Measurements from ENCODE around the gene ATP11A. TPM values are rescaled to one million over a fixed set of nuclear protein-coding genes. Genes with fewer than 3 reads are reported as not detected.

The ATP11A gene
- total and polyA plus RNA-seq, 11 donors: 20.5 to 146 (median 91.2) TPM

DNA sequence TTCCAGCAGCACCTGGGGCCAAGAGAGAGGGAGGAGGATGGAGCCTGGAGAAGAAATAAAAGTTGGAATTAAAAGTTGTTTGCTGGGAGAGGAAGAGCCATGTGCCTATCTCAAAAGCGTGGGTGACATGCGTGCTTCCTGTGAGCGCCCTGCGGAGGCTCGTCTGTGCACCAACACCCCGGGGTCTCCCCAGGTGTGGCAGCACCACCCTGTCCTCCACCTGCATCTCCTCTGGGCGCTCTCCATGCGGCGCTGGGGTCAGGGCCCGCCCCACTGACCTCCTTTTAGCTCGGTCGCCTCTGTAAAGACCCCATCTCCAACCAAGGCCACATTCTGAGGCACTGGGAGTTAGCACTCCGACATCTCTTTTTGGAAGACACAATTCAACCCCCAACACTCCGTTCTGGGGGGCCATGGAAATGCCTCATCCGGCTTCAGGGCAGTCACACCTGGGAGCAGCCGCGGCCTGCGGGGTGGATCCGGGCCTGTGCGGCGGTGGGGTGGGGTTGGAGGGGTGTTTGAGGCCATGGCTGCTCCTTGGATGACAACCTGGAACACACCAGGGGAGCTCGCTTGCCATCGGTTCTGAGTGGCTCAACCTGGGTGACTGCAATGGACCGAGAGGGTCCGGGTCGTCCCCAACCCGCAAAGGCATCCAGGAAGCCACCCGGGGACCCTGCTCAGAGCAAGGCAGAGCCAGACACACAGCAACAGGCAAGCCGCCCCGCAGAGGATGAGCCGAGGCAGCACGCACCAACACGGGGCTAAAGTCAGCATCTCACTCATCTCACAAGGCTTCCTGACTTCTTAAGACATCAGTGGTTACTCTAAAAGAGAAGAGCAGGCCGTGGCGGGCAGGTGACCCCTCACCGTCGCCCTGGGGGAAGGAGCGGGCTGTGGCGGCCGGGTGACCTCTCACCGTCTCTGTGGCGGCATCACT lies 199.8 kb downstream of the ATP11A start:
- Histone ChIP-seq H3K4me3 (no peak overlapping the region), H3K27ac (no peak overlapping the region), H3K9me3 (no peaks in the 10 kb centered on the region), H3K27me3 (peaks cover 0 to 19% (median 11%) of the 10 kb centered on the region in 9 donors), H3K36me3 (peaks cover 0 to 7% (median 0%) of the 10 kb centered on the region in 9 donors), H3K4me1 (peaks cover 4 to 33% (median 22%) of the 10 kb centered on the region in 12 donors)
- intact Hi-C loops (cut with DNase I): no loop called here
- DNase-seq (peak in 2 of 5 donors; percentile 22 to 51), ATAC-seq (no peak)
- 92 to 93% (median 92%) methylated on average over 27 to 42 of the region's 42 CpGs for WGBS, 4 donors
- TF ChIP-seq POLR2A (IDR thresholded peaks at IDR 0.05): no peak
- TF ChIP-seq, protein P1, sequence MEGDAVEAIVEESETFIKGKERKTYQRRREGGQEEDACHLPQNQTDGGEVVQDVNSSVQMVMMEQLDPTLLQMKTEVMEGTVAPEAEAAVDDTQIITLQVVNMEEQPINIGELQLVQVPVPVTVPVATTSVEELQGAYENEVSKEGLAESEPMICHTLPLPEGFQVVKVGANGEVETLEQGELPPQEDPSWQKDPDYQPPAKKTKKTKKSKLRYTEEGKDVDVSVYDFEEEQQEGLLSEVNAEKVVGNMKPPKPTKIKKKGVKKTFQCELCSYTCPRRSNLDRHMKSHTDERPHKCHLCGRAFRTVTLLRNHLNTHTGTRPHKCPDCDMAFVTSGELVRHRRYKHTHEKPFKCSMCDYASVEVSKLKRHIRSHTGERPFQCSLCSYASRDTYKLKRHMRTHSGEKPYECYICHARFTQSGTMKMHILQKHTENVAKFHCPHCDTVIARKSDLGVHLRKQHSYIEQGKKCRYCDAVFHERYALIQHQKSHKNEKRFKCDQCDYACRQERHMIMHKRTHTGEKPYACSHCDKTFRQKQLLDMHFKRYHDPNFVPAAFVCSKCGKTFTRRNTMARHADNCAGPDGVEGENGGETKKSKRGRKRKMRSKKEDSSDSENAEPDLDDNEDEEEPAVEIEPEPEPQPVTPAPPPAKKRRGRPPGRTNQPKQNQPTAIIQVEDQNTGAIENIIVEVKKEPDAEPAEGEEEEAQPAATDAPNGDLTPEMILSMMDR (IDR thresholded peaks at IDR 0.05): no peak

DNA sequence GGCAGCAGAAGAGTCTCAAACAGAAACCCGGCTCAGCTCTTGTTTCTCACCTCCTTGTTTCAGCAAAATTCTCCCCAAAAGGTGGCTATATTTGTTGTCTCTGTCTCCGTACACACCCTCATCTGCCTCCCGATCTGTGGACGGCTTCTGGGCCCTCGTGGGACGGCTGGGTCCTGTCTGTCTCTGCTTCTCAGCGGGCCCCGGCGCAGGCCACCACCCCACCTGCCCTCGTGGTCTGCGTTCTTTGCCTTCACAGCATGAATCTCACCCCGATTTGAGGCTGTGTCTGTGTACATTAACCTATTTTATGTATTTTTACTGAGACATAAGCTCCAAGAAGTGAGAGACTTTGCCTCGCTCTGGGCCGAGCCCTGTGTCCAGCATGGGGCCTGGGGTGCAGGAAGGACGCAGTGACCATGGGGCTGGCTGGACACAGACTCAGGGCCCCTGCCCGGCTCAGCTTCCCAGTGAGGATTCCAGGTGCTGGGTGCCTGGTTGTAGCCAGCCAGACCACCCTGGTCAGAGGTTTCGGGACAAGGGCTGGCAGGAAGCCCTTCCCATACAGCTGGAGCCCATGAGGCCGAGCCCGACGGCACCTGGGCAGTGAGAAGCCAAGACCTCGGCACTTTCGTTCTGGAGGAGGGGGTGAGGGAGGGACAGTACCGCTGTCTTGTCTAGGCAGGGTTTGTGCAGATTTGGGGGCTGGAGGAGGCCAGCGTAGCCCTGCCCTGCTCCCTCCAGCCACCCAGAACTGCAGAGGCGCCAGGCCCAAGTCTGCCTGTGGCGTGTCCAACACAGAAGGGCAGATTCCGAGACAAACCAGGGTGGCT lies 200.7 kb downstream of the ATP11A start:
- ATAC-seq (no peak), DNase-seq (peak in 2 of 5 donors; percentile 15 to 59)
- WGBS, 4 donors: 93 to 94% (median 93%) methylated on average over 24 to 27 of the region's 27 CpGs
- no peaks in the 10 kb centered on the region for H3K9me3 ChIP-seq
- H3K4me1 ChIP-seq: peaks cover 4 to 41% (median 28%) of the 10 kb centered on the region in 12 donors
- no peak overlapping the region for H3K4me3 ChIP-seq
- no peak for TF ChIP-seq POLR2A (IDR thresholded peaks at IDR 0.05)
- TF ChIP-seq, protein P1 (IDR thresholded peaks at IDR 0.05): no peak
- intact Hi-C loops (cut with DNase I): no loop called here
- peaks cover 0 to 28% (median 20%) of the 10 kb centered on the region in 9 donors for H3K27me3 ChIP-seq
- H3K27ac ChIP-seq: no peak overlapping the region
- no peaks in the 10 kb centered on the region for H3K36me3 ChIP-seq

DNA sequence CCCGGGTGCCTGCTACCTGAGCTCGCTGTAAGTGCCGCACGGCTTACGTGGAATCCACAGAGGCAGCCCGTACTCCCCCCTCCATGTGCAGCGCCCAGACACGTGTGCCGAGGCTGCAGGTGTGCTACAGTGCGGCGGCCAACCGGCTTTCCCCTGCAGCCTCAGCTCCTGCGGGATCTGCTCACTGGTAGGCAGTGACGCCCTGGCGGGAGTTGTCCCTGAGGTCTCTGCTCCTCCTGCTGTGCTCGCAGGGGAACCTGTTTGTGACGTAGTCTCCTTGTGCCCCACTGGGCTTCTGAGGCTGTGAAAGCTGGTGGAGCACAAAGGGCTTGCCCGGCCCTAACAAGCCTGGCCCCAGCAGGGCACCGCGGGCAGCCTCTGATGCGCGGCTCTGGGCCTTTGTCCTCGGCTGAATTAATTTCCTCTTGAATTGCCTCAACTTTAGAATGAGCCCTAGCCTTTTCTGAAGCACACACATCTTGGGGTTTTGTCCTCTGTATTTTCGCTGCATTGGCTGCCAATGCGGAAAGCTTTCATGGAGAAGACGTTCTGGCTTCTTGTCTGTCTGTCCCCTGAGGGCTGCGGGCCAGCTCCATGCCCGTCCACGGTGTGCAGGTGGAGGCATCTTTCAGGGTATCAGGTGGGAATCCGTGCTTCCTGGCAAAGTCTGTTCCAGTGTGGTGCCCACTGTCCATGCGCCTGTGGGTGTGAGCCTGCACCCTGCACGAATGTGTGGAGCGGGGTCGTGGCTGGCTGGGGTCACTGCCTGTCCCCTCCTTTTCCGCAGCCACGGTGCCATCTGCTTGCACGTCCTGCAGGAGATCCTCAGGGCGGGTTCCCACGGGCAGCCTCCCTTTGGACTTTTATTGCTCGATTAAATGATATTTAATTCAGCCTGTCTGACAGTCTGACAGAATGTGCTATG lies 201.9 kb downstream of the ATP11A start:
- no peak for ATAC-seq
- no peak overlapping the region for H3K4me3 ChIP-seq
- no peaks in the 10 kb centered on the region for H3K9me3 ChIP-seq
- no peaks in the 10 kb centered on the region for H3K36me3 ChIP-seq
- intact Hi-C loops (cut with DNase I): no loop called here
- H3K27ac ChIP-seq: no peak overlapping the region
- WGBS, 4 donors: 75 to 79% (median 78%) methylated on average over 29 to 40 of the region's 40 CpGs
- TF ChIP-seq POLR2A (IDR thresholded peaks at IDR 0.05): no peak
- TF ChIP-seq, protein P1 (IDR thresholded peaks at IDR 0.05): no peak
- peak in 2 of 5 donors; percentile 25 to 45 for DNase-seq
- H3K4me1 ChIP-seq: peaks cover 4 to 31% (median 20%) of the 10 kb centered on the region in 12 donors
- H3K27me3 ChIP-seq: peaks cover 0 to 33% (median 20%) of the 10 kb centered on the region in 9 donors
